IMR-90 (cell line): ENCODE measurements around the gene DOK6.

Experiments
- CTCF ChIP-seq: conservative IDR thresholded peaks from 2 replicates; pipeline ENCODE4 v1.5.1; 2012; ENCODE audit warnings: mild to moderate bottlenecking, low read depth, low read length, improper control_type of control experiment
- FOS ChIP-seq: fragments of 150-350 bp; IDR thresholded peaks from 2 replicates; pipeline ENCODE4 v1.6.1; 2016; ENCODE audit warnings: low read depth, low read length
- MAFK ChIP-seq: IDR thresholded peaks from 2 replicates; pipeline ENCODE4 v1.6.1; 2012; ENCODE audit warnings: low read depth, low read length, improper control_type of control experiment
- MAZ ChIP-seq: IDR thresholded peaks from 2 replicates; pipeline ENCODE4 v1.6.1; 2012; ENCODE audit warnings: low read depth, mild to moderate bottlenecking, low read length, improper control_type of control experiment, moderate library complexity, borderline replicate concordance
- MXI1 ChIP-seq: IDR thresholded peaks from 2 replicates; pipeline ENCODE4 v1.6.1; 2012; ENCODE audit warnings: low read depth, mild to moderate bottlenecking, low read length, moderate library complexity, borderline replicate concordance
- NFE2L2 ChIP-seq: fragments of 150-350 bp; IDR thresholded peaks from 2 replicates; pipeline ENCODE4 v1.6.1; 2016; ENCODE audit warnings: low read depth, mild to moderate bottlenecking, low read length
- POLR2A ChIP-seq: IDR thresholded peaks from 2 replicates; pipeline ENCODE4 v1.6.1; 2012; ENCODE audit warnings: mild to moderate bottlenecking, low read depth, low read length
- RAD21 ChIP-seq: IDR thresholded peaks from 2 replicates; pipeline ENCODE4 v1.6.1; 2012; ENCODE audit warnings: low read length, improper control_type of control experiment
- RCOR1 ChIP-seq: IDR thresholded peaks from 2 replicates; pipeline ENCODE4 v1.6.1; 2012; ENCODE audit warnings: mild to moderate bottlenecking, low read length, improper control_type of control experiment; ENCODE audit not compliant: insufficient replicate concordance
- RFX5 ChIP-seq: IDR thresholded peaks from 2 replicates; pipeline ENCODE4 v1.8.0; 2012; ENCODE audit warnings: low read depth, mild to moderate bottlenecking, low read length, moderate library complexity
- SMC3 ChIP-seq: fragments of 150-350 bp; IDR thresholded peaks from 2 replicates; pipeline ENCODE4 v1.6.1; 2016; ENCODE audit warnings: low read depth, mild to moderate bottlenecking, antibody characterized with exemption, low read length, moderate library complexity
- USF2 ChIP-seq: fragments of 150-350 bp; IDR thresholded peaks from 2 replicates; pipeline ENCODE4 v1.6.1; 2017; ENCODE audit warnings: mild to moderate bottlenecking, antibody characterized with exemption, low read length, low read depth

GRCh38 chr18:69447886-69448285, 47.2 kb downstream of the DOK6 start:
- TF ChIP-seq CTCF = no peak
- TF ChIP-seq SMC3 = no peak
- no peak for TF ChIP-seq RAD21
- no peak for TF ChIP-seq NFE2L2
- no peak for TF ChIP-seq POLR2A
- TF ChIP-seq USF2 = no peak
- TF ChIP-seq MAFK = no peak
- no peak for TF ChIP-seq MAZ
- no peak for TF ChIP-seq FOS
- TF ChIP-seq RFX5 = no peak
- no peak for TF ChIP-seq MXI1
- TF ChIP-seq RCOR1 = no peak
